ENCODE results near the gene GALNT2.

DNA sequence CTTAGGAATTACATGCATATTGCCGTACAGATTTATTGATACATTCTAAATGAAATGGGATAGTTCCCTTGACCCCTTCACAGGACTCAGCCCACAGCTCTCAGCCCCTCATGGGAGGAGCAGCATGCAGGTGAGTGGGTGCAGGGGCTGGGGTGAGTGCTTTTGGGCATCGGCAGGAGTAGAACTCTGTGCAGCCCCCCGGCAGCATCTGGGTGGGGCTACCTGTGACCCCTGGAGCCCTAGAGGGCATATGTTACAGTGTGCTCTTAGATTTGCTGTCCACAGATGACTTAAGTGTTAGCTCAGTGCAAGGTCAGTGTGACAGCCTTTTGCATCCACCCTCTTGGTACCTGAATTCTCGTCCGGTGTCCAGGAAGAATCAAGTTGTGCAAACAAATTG lies 120.3 kb downstream of the GALNT2 start:
- TF ChIP-seq JUND (IDR thresholded peaks at IDR 0.05): no peak
- TF ChIP-seq TAF1 (conservative IDR thresholded peaks at IDR 0.05): no peak
- TF ChIP-seq, protein P1, sequence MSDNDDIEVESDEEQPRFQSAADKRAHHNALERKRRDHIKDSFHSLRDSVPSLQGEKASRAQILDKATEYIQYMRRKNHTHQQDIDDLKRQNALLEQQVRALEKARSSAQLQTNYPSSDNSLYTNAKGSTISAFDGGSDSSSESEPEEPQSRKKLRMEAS (IDR thresholded peaks at IDR 0.05): no peak
- TF ChIP-seq GABPA (IDR thresholded peaks at IDR 0.05 in 1 of 2, conservative IDR thresholded peaks at IDR 0.05 in 1 of 2): no peak
